EH (cell line): ENCODE data around the gene HELT.
"Not testable (repeated sequence)": the region's sequence is repeated elsewhere in the genome, so short reads cannot be mapped to it uniquely, and the experiment has no call there.

Source experiments
- DNase-seq: peaks from one replicate; pipeline ENCODE4 v3.0.0-alpha.2; 2015; ENCODE audit warnings: low read depth

HELT gene

GRCh38 chr4:185036019-185036418 lies 17.7 kb downstream of the HELT start:
- no peak for DNase-seq

GRCh38 chr4:185036842-185037241 lies 18.6 kb downstream of the HELT start:
- no peak for DNase-seq

- peak; percentile 69 for DNase-seq
Measured at GRCh38 chr4:185039508-185040273, 21.4 kb downstream of the HELT start.

GRCh38 chr4:185040523-185040922 lies 22.2 kb downstream of the HELT start:
- DNase-seq: no peak

GRCh38 chr4:185050286-185050685 lies 32.0 kb downstream of the HELT start:
- not testable (repeated sequence) for DNase-seq

- not testable (repeated sequence) for DNase-seq
Measured at GRCh38 chr4:185051283-185051682, 33.0 kb downstream of the HELT start.

GRCh38 chr4:185053746-185054145 lies 35.5 kb downstream of the HELT start:
- no peak for DNase-seq

GRCh38 chr4:185054272-185054671 lies 36.0 kb downstream of the HELT start:
- no peak for DNase-seq

GRCh38 chr4:185054886-185055285 lies 36.6 kb downstream of the HELT start:
- no peak for DNase-seq

GRCh38 chr4:185061610-185062009 lies 43.3 kb downstream of the HELT start:
- no peak for DNase-seq

- DNase-seq: no peak
Measured at GRCh38 chr4:185062606-185063005, 44.3 kb downstream of the HELT start.

GRCh38 chr4:185066179-185066578 lies 47.9 kb downstream of the HELT start:
- DNase-seq: no peak

- DNase-seq: no peak
Measured at GRCh38 chr4:185068837-185069236, 50.5 kb downstream of the HELT start.
